GM12891 (cell line): ENCODE measurements around the gene RBMY1A1.
"Not testable (repeated sequence)": the region's sequence is repeated elsewhere in the genome, so short reads cannot be mapped to it uniquely, and the experiment has no call there.

Experiments
- PAX5 ChIP-seq: IDR thresholded peaks from 2 replicates; pipeline ENCODE4 v1.6.1; 2011; ENCODE audit warnings: low read length, moderate library complexity, mild to moderate bottlenecking; ENCODE audit not compliant: insufficient read depth, severe bottlenecking
- POLR2A ChIP-seq: IDR thresholded peaks from 2 replicates; pipeline ENCODE4 v1.6.1; 2011; ENCODE audit warnings: low read depth, low read length, control low read depth
- POLR2AphosphoS5 ChIP-seq: IDR thresholded peaks from 2 replicates; pipeline ENCODE4 v1.6.1; 2011; ENCODE audit warnings: low read depth, low read length, control low read depth
- POU2F2 ChIP-seq: IDR thresholded peaks from 2 replicates; pipeline ENCODE4 v1.6.1; 2011; ENCODE audit warnings: low read depth, mild to moderate bottlenecking, control low read depth, low read length, moderate library complexity
- SPI1 ChIP-seq: IDR thresholded peaks from 2 replicates; pipeline ENCODE4 v1.6.1; 2011; ENCODE audit warnings: low read depth, low read length, control low read depth
- TAF1 ChIP-seq: IDR thresholded peaks from 2 replicates; pipeline ENCODE4 v1.6.1; 2011; ENCODE audit warnings: low read depth, low read length, control low read depth

DNA sequence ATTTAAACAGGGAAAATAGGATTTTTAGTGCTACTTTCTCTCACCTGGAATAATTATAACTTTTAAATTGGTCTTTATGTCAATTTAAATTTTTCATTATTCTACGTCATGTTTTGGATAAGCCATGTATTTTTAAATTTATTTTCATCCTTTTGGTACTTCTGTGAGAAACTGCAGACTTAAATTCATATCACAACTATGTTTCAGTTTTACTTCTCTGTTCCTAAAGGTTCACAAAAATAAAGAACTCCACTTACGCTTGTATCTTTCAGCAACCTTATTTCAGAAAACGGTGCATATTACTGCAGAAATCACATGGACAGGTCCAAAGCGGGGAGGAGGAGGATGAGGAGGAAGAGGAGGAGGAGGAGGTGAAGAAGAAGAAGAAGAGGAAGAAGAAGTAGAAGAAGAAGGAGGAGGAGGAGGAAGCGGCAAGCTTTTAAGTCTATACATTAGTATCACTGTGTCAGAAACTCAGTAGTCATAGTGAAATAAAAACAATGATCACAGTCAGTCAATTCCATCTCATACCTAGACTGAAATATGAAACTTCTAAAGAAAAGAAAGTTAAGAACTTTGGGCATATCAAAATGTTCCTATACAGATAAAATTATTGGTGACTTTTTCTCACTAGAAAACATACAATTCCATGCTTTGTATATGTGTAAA, 24.8 kb downstream of the RBMY1A1 start:
- TF ChIP-seq POLR2AphosphoS5, POLR2A, TAF1, SPI1, POU2F2, PAX5: not testable (repeated sequence)
